ENCODE data around the gene GRIA3. TPM values are rescaled to one million over a fixed set of nuclear protein-coding genes. Genes with fewer than 3 reads are reported as not detected.

GRIA3 gene
- total RNA-seq, 1 donor from 2014 or later = 4.6 TPM

GRCh38 chrX:123311486-123311885, 127.4 kb downstream of the GRIA3 start:
- H3K36me3 ChIP-seq = no peaks in the 10 kb centered on the region
- H3K36me3 Mint-ChIP-seq = no peaks in the 10 kb centered on the region
- H3K9ac ChIP-seq = no peak overlapping the region
- peaks cover 2% of the 10 kb centered on the region for H3K9me3 ChIP-seq (ENCODE audit: low read depth)
- H3K9me3 Mint-ChIP-seq = no peaks in the 10 kb centered on the region
- H3K4me3 ChIP-seq = no peak overlapping the region
- no peak overlapping the region for H2AFZ ChIP-seq (replicated peaks)
- H3K27me3 ChIP-seq = no peaks in the 10 kb centered on the region
- no peak overlapping the region for H3K4me2 ChIP-seq
- H3K79me2 ChIP-seq (ENCODE audit: low read depth) = no peaks in the 10 kb centered on the region
- H3K4me1 ChIP-seq = no peaks in the 10 kb centered on the region
- H3K27ac Mint-ChIP-seq = no peak overlapping the region
- H3F3A ChIP-seq (ENCODE audit: low read depth) = no peaks in the 10 kb centered on the region
- H3K27me3 Mint-ChIP-seq (ENCODE audit: insufficient read depth, low read depth) = no peaks in the 10 kb centered on the region
- no peaks in the 10 kb centered on the region for H3K4me1 Mint-ChIP-seq
- H3K27ac ChIP-seq = no peak overlapping the region
- DNase-seq (ENCODE audit: low spot score) = no peak
- no peak overlapping the region for H3K4me3 Mint-ChIP-seq
- no peaks in the 10 kb centered on the region for H4K20me1 ChIP-seq (ENCODE audit: low read depth)
- TF ChIP-seq EZH2 (IDR thresholded peaks at IDR 0.05) (no peak), CTCF (IDR thresholded peaks at IDR 0.05) (no peak), EZH2phosphoT487 (IDR thresholded peaks at IDR 0.05) (no peak)

DNA sequence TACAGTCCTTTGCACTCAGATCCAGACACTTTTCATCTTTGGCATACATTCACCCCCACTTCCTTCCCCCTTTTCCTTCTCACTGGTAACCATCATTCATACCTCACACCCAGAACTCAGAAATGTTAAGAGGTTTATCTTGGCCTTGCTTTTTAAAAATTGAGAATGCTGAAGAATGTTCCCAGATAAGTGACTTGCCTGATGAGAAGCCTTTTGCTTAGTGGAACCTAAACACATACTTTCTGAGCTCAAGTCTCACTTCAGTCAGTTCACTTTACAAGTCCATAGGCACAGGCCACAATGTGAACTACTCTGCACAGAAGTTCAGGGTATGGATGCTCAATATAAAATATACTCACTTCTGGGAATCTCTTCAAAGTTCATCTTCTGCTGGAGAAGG, 129.4 kb downstream of the GRIA3 start:
- H3K27me3 Mint-ChIP-seq (ENCODE audit: insufficient read depth, low read depth) = peaks cover 3% of the 10 kb centered on the region
- peaks cover 5% of the 10 kb centered on the region for H3K9me3 Mint-ChIP-seq
- peaks cover 6% of the 10 kb centered on the region for H3K9me3 ChIP-seq (ENCODE audit: low read depth)

DNA sequence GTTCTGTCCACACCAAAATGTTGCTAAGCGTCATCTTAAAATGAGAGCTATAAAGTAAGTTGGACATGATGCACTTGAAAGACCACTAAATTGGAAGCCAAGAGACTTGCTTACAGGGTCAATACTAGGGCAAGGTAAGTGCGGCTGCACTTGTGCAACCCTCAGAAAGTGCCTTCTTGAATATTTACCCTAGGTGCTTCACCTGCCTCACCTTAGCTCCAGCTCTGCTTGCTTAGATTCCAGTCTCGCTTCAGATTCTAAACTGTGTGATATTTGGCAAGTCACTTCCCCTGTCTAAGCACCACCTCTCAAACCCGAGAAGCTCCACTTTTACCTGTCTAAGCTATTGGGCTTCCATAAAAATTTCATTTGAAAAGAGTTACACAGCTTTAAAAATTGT, 136.5 kb downstream of the GRIA3 start:
- Histone ChIP-seq H3K9ac (no peak overlapping the region), H2AFZ (replicated peaks) (no peak overlapping the region), H3K79me2 (ENCODE audit: low read depth) (no peaks in the 10 kb centered on the region), H3K4me1 (no peaks in the 10 kb centered on the region), H3K27me3 (no peaks in the 10 kb centered on the region), H3K36me3 (no peaks in the 10 kb centered on the region), H4K20me1 (ENCODE audit: low read depth) (no peaks in the 10 kb centered on the region), H3K4me2 (no peak overlapping the region), H3K9me3 (ENCODE audit: low read depth) (peaks cover 6% of the 10 kb centered on the region), H3K4me3 (no peak overlapping the region), H3F3A (ENCODE audit: low read depth) (no peaks in the 10 kb centered on the region), H3K27ac (no peak overlapping the region)
- Mint-ChIP-seq H3K9me3 (peaks cover 5% of the 10 kb centered on the region), H3K4me1 (peaks cover 2% of the 10 kb centered on the region), H3K27ac (no peak overlapping the region), H3K36me3 (no peaks in the 10 kb centered on the region), H3K27me3 (ENCODE audit: insufficient read depth, low read depth) (peaks cover 3% of the 10 kb centered on the region), H3K4me3 (no peak overlapping the region)
- no peak for TF ChIP-seq EZH2 (IDR thresholded peaks at IDR 0.05)
- no peak for TF ChIP-seq EZH2phosphoT487 (IDR thresholded peaks at IDR 0.05)
- TF ChIP-seq CTCF (IDR thresholded peaks at IDR 0.05) = no peak
- no peak for DNase-seq (ENCODE audit: low spot score)

More for the DNA sequence above, 129.4 kb downstream of the GRIA3 start:
- no peaks in the 10 kb centered on the region for H3K27me3 ChIP-seq
- DNase-seq (ENCODE audit: low spot score) = no peak
- H3K27ac ChIP-seq = no peak overlapping the region
- H3K4me2 ChIP-seq = no peak overlapping the region
- no peak overlapping the region for H2AFZ ChIP-seq (replicated peaks)
- Mint-ChIP-seq H3K27ac (no peak overlapping the region), H3K4me1 (no peaks in the 10 kb centered on the region), H3K36me3 (no peaks in the 10 kb centered on the region), H3K4me3 (no peak overlapping the region)
- H3K4me3 ChIP-seq = no peak overlapping the region
- H3K9ac ChIP-seq = no peak overlapping the region
- no peaks in the 10 kb centered on the region for H4K20me1 ChIP-seq (ENCODE audit: low read depth)
- no peaks in the 10 kb centered on the region for H3K4me1 ChIP-seq
- TF ChIP-seq EZH2 (IDR thresholded peaks at IDR 0.05) = no peak
- TF ChIP-seq EZH2phosphoT487 (IDR thresholded peaks at IDR 0.05) = no peak
- TF ChIP-seq CTCF (IDR thresholded peaks at IDR 0.05) = no peak
- no peaks in the 10 kb centered on the region for H3K36me3 ChIP-seq
- H3F3A ChIP-seq (ENCODE audit: low read depth) = no peaks in the 10 kb centered on the region
- no peaks in the 10 kb centered on the region for H3K79me2 ChIP-seq (ENCODE audit: low read depth)

Measured in neural progenitor cell (in vitro differentiated cells).